Inflammatory macrophage treated with lipopolysaccharide for 1 hour (primary cell): Measurements from ENCODE around the gene RFXAP.

Experiments
- DNase-seq, 2 donors: peaks; one replicate each; pipeline ENCODE4 v3.0.0-alpha.2; 2020 to 2022

RFXAP gene

GRCh38 chr13:36875431-36875830 lies 56.4 kb downstream of the RFXAP start:
- DNase-seq = no peak

DNA sequence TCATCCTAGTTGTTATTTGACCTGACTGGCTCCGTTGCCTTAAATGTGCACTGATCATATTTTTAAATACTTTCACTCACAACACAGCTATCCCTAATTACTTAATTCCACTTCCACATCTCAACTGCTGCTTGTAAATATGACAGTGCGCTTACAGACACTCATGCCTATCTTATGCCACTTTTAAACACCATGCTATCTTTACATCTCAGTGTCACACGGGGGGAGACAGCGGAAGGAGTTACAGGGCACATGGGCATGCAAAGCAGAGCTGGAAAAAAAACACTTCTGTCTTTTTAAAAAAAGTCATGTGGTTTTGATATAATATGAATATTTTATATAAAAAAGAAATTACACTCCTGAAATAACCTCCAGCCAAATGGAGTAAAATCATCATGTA lies 56.9 kb downstream of the RFXAP start:
- DNase-seq = no peak
